GM21423 (cell line): ENCODE measurements around the gene SNAPC3.
"Not testable (repeated sequence)": the region's sequence is repeated elsewhere in the genome, so short reads cannot be mapped to it uniquely, and the experiment has no call there.

ENCODE experiments used
- ATAC-seq: cut with Tn5 transposase; IDR thresholded peaks from one replicate; pipeline ENCODE4 v1.9.1; 2021; ENCODE audit warnings: mild to moderate bottlenecking, moderate library complexity; ENCODE audit not compliant: unreplicated experiment

The SNAPC3 gene

GRCh38 chr9:15422372-15423230, at the start of gene SNAPC3:
TSS of gene SNAPC3 (plus strand) at chr9:15422876. CDS start at chr9:15422880, 4 bp downstream.
- peak; percentile 96 for ATAC-seq

GRCh38 chr9:15373881-15374280, 48.8 kb upstream of the SNAPC3 start:
- no peak for ATAC-seq

- ATAC-seq, result no peak
Observed at GRCh38 chr9:15374310-15374709, 48.4 kb upstream of the SNAPC3 start.

DNA sequence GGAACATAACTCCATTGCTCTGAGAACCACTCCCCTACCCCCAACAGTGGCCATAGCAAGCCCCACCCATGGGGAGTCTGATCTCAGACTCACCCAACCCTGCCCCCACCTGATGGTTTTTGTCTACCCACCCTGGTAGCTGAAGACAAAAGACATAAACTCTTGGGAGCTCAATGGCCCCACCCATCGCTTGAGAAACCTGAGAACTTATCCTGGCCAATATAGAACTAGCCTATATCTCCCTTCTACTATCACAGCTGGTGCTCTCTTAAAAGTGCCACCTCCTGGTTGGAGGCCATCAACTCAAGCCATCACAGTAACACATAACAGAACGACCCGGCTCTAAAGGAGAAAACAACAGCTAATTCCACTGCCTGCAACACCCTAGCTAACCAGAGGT, 47.9 kb upstream of the SNAPC3 start:
- ATAC-seq, result no peak

DNA sequence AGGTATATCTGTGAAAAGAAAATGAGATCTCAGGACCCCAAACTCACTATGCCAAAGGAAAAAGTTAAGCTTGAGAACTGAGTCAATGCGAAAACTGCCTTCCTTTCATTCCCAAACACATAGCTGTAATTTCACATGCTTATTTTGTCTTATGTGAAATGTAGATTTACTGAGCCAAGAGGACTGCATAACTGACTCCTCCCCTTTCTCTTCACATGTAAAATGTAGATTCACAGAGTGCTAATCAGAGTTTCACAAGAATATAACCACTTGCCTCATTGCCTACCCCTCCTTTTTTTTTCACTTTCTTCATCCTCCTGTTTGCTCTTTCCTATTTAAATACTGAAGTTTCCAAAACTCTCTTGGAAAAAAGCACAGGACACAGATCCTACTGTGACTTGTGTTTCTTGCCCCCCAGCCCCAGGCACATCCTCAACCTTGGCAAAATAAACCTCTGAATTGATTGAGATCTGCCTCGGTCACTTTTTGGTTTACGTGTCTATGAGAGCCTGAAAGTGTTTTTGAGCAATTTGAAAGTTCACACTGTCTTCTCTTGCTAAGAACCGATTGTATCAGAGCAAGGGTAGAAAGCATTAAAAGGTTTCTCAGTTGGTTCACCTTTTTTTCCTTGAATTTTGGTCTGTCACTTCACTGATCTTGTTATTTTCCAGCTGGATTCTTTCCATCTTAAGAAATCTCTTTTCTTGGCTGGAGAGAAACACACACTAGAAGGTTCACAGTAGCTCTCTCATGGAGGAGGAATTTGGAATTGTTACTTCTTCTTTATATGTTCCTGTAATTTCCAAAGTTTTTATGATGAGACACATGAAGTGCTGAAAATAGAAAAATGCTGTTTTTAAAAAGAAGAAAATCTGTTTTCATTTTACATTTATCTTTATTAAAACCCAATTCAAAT, 44.8 kb upstream of the SNAPC3 start:
- no peak for ATAC-seq

- not testable (repeated sequence) for ATAC-seq
Observed at GRCh38 chr9:15379317-15379716, 43.4 kb upstream of the SNAPC3 start.

GRCh38 chr9:15379888-15380287, 42.8 kb upstream of the SNAPC3 start:
- not testable (repeated sequence) for ATAC-seq

- ATAC-seq, result no peak
Observed at GRCh38 chr9:15381491-15381890, 41.2 kb upstream of the SNAPC3 start.

- ATAC-seq, result no peak
Observed at GRCh38 chr9:15386465-15386864, 36.2 kb upstream of the SNAPC3 start.

DNA sequence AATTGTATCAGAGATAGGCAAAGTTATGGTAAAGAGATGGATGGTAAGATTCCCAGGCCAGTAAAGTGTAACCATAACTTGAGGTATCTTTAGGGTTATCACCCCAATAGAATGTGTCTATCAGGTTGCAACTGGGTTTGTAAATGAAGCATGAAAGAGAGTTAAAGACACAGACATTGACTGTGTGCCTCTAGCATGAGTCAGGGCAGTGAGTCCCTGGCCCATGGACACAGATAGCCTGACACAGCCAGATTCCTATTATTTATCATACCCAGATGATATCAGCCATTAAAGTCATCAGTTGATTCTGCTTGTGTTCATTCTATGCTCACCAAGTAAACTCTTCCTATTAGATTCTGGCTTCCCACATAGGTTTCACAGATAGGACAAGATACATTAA, 33.5 kb upstream of the SNAPC3 start:
- no peak for ATAC-seq

DNA sequence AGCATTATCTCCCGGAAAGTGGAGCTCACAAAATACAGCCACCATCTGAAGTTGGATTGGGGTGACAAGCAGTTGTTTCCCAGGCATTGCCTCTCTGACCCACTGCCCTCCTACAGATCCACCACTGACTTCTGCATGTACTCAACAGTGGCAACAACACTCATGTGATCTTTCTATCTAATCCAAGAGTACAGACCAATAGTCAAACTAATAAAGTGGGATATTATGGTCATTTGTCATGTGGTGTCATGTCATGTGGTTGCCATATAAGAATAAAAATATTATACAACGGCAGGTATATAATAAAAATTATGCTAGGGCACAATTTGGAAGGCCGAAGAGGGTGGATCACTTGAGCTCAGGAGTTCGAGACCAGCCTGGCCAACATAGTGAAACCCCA, 33.0 kb upstream of the SNAPC3 start:
- ATAC-seq, result no peak

GRCh38 chr9:15390201-15390600, 32.5 kb upstream of the SNAPC3 start:
- no peak for ATAC-seq

- no peak for ATAC-seq
Observed at GRCh38 chr9:15392363-15392762, 30.3 kb upstream of the SNAPC3 start.

GRCh38 chr9:15400281-15400941, 22.3 kb upstream of the SNAPC3 start:
- ATAC-seq, result no peak

DNA sequence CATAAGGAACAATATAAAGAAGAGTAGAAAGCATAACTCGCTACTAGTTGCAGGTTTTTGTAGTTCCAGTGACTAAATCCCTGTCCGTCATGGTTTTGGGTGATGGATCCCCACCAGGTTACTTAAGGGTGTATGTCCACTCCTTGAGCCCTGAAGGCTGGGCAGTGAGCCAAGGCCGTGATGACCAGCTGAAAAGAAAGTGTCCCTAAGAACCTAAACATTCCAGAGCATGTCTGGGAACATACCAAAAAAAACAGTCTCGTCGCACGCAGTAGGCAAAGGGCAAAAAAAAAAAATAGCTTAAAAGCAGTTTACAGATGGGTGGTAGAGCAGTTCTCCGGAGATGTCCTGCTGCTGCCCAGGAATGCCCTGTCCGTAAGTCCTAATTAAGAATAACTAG, 21.4 kb upstream of the SNAPC3 start:
- no peak for ATAC-seq

DNA sequence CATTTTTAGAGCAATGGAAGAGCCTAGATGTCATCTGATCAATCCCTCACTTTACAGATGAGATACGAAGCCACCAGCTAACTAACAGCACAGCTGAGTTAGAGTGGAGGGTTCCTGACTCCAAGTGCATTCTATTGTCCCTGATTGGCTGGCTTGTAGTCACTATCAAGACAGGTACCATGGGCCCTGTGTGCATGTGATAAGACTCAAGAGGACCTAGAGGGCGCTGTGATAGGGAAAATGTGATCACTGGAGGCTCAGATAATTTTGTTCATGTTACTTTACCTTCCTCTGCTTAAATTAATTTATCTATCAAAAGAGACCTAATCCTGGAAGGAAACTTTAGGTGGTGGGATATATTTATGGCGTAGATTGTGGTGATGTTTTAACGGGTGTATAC, 19.5 kb upstream of the SNAPC3 start:
- ATAC-seq, result no peak

DNA sequence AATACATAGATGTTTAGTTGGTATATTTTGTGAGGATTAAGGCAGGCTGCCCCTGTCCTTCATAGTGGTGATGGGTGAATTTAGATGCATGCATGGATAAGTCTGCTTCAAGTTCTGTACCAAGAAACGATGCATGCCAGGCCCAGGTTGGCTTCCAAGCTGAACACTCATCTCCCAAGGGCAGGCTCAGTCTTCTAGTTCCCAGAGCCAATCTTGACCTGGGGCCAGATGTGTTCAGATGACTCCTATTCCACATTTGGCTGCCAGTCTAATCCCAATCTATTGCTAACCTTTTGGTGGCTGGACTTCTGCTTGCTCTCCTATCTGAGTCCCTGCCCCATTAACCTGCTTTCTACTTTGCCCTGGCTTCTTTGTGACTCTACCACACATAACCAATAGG, 18.5 kb upstream of the SNAPC3 start:
- no peak for ATAC-seq

GRCh38 chr9:15416880-15417279, 5.8 kb upstream of the SNAPC3 start:
- no peak for ATAC-seq

- no peak for ATAC-seq
Observed at GRCh38 chr9:15417626-15418025, 5.0 kb upstream of the SNAPC3 start.

GRCh38 chr9:15420796-15421195, 1.9 kb upstream of the SNAPC3 start:
- no peak for ATAC-seq

DNA sequence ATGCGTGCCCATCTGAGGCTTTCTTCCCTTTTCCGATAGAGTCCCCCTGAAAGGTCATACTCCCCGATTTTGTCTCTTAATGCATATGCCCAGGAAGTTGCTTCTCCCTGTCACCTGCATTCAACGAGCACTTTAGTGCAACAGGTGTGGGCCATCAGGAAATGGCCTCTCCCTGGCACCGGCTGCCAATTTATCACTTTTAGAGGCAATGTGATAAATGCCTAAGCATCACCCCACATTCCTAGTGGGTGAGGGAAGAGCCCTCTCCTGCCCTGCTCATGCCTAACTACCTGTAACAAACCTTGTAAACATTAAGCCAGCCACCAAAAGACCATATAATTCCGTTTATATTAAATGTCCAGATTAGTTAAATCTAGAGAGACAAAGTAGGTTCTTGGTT, 1.1 kb upstream of the SNAPC3 start:
- ATAC-seq, result no peak
